HepG2 (cell line): ENCODE measurements around the gene PUS3. TPM values are rescaled to one million over a fixed set of nuclear protein-coding genes. Genes with fewer than 3 reads are reported as not detected.

Experiments
- ATAC-seq: fragments of 200-7000 bp; cut with Tn5 transposase; 3 replicates; pipeline ENCODE4 v1.9.1; 2020; ENCODE audit warnings: mild to moderate bottlenecking, moderate library complexity
- BruUV-seq: library from RNA; stranded (reverse); fragments of 400-500 nt; replicated peaks from 2 replicates; lab custom pipeline; 2021; lab: Mats Ljungman, UMichigan
- CTCF ChIA-PET: fragments of 300-600 bp; formaldehyde crosslinking; extraction: SDS; loops from one replicate; lab custom pipeline; 2021; ENCODE audit warnings: low total read pairs, inconsistent platforms, low intra/inter-chr PET ratio; lab: Yijun Ruan, JAX
- POLR2A ChIA-PET: fragments of 350-600 bp; sonication (Branson Sonifier 250); formaldehyde crosslinking; loops from one replicate; lab custom pipeline; 2020; ENCODE audit warnings: antibody characterized with exemption, inconsistent platforms; lab: Yijun Ruan, JAX
- DNase-seq: peaks from one replicate; pipeline ENCODE4 v3.0.0-alpha.2; 2015; ENCODE audit warnings: low spot score
- FAIRE-seq: peaks from 3 replicates; lab custom pipeline; 2011; peaks lifted over from hg19 to GRCh38; lab: Jason Lieb, UNC
- H2AFZ ChIP-seq: one replicate; pipeline ENCODE4 v1.6.1; 2011; ENCODE audit warnings: low read length, inconsistent platforms
- H3K27ac ChIP-seq: fragments of 300-600 bp; 3 replicates; pipeline ENCODE4 v1.8.0; 2011; ENCODE audit warnings: mixed run types, mild to moderate bottlenecking, mixed read lengths, low read length, inconsistent platforms; ENCODE audit not compliant: insufficient read depth; ENCODE audit errors: extremely low read length
- H3K27me3 ChIP-seq, 2 experiments: fragments of 200-600 bp in 1 of 2; 2 replicates in 1 of 2; 3 replicates in 1 of 2; pipeline versions ENCODE4 v1.6.0 to v1.8.0; 2011; ENCODE audit warnings: low read length in 2 of 2, mild to moderate bottlenecking in 2 of 2, moderate library complexity in 2 of 2, inconsistent platforms in 1 of 2; ENCODE audit not compliant: insufficient read depth in 2 of 2, control insufficient read depth in 1 of 2
- H3K36me3 ChIP-seq, 2 experiments: fragments of 200-600 bp in 1 of 2; replicated peaks in 1 of 2; 2 replicates in 1 of 2; 3 replicates in 1 of 2; pipeline versions ENCODE4 v1.5.1 to v1.8.0; 2011; ENCODE audit warnings: low read length in 2 of 2, inconsistent platforms in 1 of 2; ENCODE audit not compliant: insufficient read depth in 2 of 2, control insufficient read depth in 1 of 2
- H3K4me1 ChIP-seq: 2 replicates; pipeline ENCODE4 v1.5.1; 2012; ENCODE audit warnings: low read length, inconsistent platforms; ENCODE audit not compliant: insufficient read depth
- H3K4me2 ChIP-seq: 2 replicates; pipeline ENCODE4 v1.6.0; 2011; ENCODE audit warnings: low read depth, low read length, inconsistent platforms
- H3K4me3 ChIP-seq, 3 experiments: fragments of 200-600 bp in 1 of 3; sonication (generic), shearing (Covaris generic) in 1 of 3; replicated peaks in 1 of 3; 2 replicates each; pipeline ENCODE4 v1.5.1; 2011 to 2016; ENCODE audit warnings: low read length in 3 of 3, inconsistent platforms in 2 of 3, low read depth in 2 of 3, mild to moderate bottlenecking in 2 of 3, control low read depth in 1 of 3, mixed read lengths in 1 of 3; ENCODE audit not compliant: insufficient read depth in 1 of 3
- H3K79me2 ChIP-seq: one replicate; pipeline ENCODE4 v1.6.1; 2011; ENCODE audit warnings: low read length, inconsistent platforms; ENCODE audit not compliant: insufficient read depth
- H3K9ac ChIP-seq: 2 replicates; pipeline ENCODE4 v1.6.0; 2011; ENCODE audit warnings: mild to moderate bottlenecking, low read depth, low read length, inconsistent platforms; ENCODE audit not compliant: insufficient read depth
- H3K9me3 ChIP-seq: 2 replicates; pipeline ENCODE4 v1.5.1; 2012; ENCODE audit warnings: mild to moderate bottlenecking, low read length
- H4K20me1 ChIP-seq: 2 replicates; pipeline ENCODE4 v1.6.0; 2011; ENCODE audit warnings: inconsistent platforms, mild to moderate bottlenecking, low read length, moderate library complexity; ENCODE audit not compliant: insufficient read depth
- ATF4 ChIP-seq, 2 experiments: fragments of 450-650 bp in 1 of 2; sonication (generic) in 1 of 2; formaldehyde crosslinking; IDR thresholded peaks; 2 replicates each; pipeline versions ENCODE4 v1.5.0 to v1.8.0; 2020 to 2022; ENCODE audit warnings: mild to moderate bottlenecking in 1 of 2, missing genetic modification reagents in 1 of 2
- CREB1 ChIP-seq, 2 experiments: fragments of 450-650 bp in 1 of 2; IDR thresholded peaks; 2 replicates each; pipeline ENCODE4 v1.6.1; 2016 to 2017; ENCODE audit warnings: control low read depth in 1 of 2, mild to moderate bottlenecking in 1 of 2, missing compliant biosample characterization in 1 of 2, missing genetic modification characterization in 1 of 2
- MAFF ChIP-seq: IDR thresholded peaks from 2 replicates; pipeline ENCODE4 v1.6.1; 2011; ENCODE audit warnings: low read depth, low read length, improper control_type of control experiment
- THAP8 ChIP-seq: sonication (generic); formaldehyde crosslinking; IDR thresholded peaks from 2 replicates; pipeline ENCODE4 v1.5.1; 2020; ENCODE audit warnings: missing genetic modification reagents, mild to moderate bottlenecking, borderline replicate concordance
- TP53 ChIP-seq: sonication (generic); formaldehyde crosslinking; conservative IDR thresholded peaks from 2 replicates; pipeline ENCODE4 v1.4.0; 2020; ENCODE audit warnings: missing genetic modification reagents
- U2AF2 ChIP-seq: fragments of 200-400 bp; formaldehyde crosslinking; IDR thresholded peaks from 2 replicates; pipeline ENCODE4 v1.6.1; 2017; ENCODE audit warnings: low read depth, mild to moderate bottlenecking, low read length
- ZBTB39 ChIP-seq: sonication (generic); formaldehyde crosslinking; IDR thresholded peaks from 2 replicates; pipeline ENCODE4 v1.5.0; 2020; ENCODE audit warnings: missing genetic modification reagents
- ZNF34 ChIP-seq: sonication (generic); formaldehyde crosslinking; IDR thresholded peaks from 2 replicates; pipeline ENCODE4 v1.4.0; 2020; ENCODE audit warnings: mild to moderate bottlenecking, missing genetic modification reagents, borderline replicate concordance
- ZNF556 ChIP-seq: sonication (generic); formaldehyde crosslinking; IDR thresholded peaks from 2 replicates; pipeline ENCODE4 v1.4.0; 2020; ENCODE audit warnings: mild to moderate bottlenecking, missing genetic modification reagents, borderline replicate concordance
- ZNF841 ChIP-seq: sonication (generic); formaldehyde crosslinking; IDR thresholded peaks from 2 replicates; pipeline ENCODE4 v1.8.1; 2023; ENCODE audit warnings: missing genetic modification reagents, borderline replicate concordance
- in situ Hi-C: cut with HindIII; loops from 2 replicates; pipeline ENCODE4 v1.10.0; 2017; ENCODE audit warnings: low pct_unique_long_range_greater_than_20kb; ENCODE audit not compliant: extremely low pct_ligation_motif_present
- intact Hi-C: fragments of 100-400 bp; cut with micrococcal nuclease; formaldehyde crosslinking; loops from one replicate; pipeline ENCODE4 v1.10.0; 2022; ENCODE audit not compliant: unreplicated experiment
- polyA plus RNA-seq, 8 experiments: library from polyadenylated mRNA; depleted of rRNA in 3 of 8; stranded (reverse) in 7 of 8; unstranded in 1 of 8; fragments of >200 nt; fragmentation: Illumina TruSeq in 4 of 8; extraction: Trizol in 4 of 8; gene quantifications; 2 replicates each; pipeline versions ENCODE4 v1.2.1 to v1.2.3, GENCODE V29; 2011 to 2016; ENCODE audit warnings: low read depth in 4 of 8, missing spikeins in 1 of 8, mixed read lengths in 1 of 8; ENCODE audit not compliant: insufficient read depth in 1 of 8
- total RNA-seq, 5 experiments: library from RNA; depleted of rRNA; stranded (reverse); fragments of >200 nt; fragmentation: Illumina TruSeq; extraction: Trizol; gene quantifications; 2 replicates each; pipeline ENCODE4 v1.2.3, GENCODE V29; 2016; ENCODE audit warnings: low read depth in 1 of 5
- TF ChIP-seq, protein P1 (sequence below): sonication (generic); formaldehyde crosslinking; IDR thresholded peaks from 2 replicates; pipeline ENCODE4 v1.5.0; 2020; ENCODE audit warnings: mild to moderate bottlenecking, missing genetic modification reagents

Gene PUS3
- total and polyA plus RNA-seq, 2 of the 13 experiments (the other 11 are each of a cell fraction or from before 2014, with no cell fraction given), result 6.0 to 18.2 TPM

DNA sequence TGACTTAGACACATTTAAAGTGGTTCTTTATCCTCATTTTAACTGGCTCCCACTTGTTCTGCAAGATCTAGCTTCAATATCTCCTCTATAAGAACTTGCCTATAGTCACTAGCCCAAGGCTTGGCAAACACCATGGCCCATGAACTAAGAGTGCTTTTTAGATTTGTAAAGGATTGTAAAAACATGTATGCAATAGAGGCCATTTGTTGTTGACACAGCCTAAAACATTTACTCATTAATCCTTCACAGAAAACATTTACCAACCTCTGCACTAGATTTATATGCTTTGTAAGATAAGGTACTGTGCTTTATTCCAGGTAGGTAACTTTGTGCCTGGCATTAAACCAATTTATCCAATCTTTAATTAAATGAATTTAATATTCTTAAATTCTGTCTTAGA lies 10.0 kb downstream of the PUS3 start:
- BruUV-seq, result no TSS peak
- peaks cover 0 to 17% of the 10 kb centered on the region in 2 experiments; a peak in 2 of 5 replicates for H3K36me3 ChIP-seq
- no peaks in the 10 kb centered on the region for H4K20me1 ChIP-seq
- DNase-seq, result no peak
- H3K4me1 ChIP-seq, result peaks cover 20% of the 10 kb centered on the region
- H3K27ac ChIP-seq, result no peak overlapping the region
- no peaks in the 10 kb centered on the region for H3K9me3 ChIP-seq
- ATAC-seq, result no peak
- no peak overlapping the region for H3K9ac ChIP-seq
- no peak for FAIRE-seq
- H2AFZ ChIP-seq, result no peak overlapping the region
- H3K27me3 ChIP-seq, result no peaks in the 10 kb centered on the region
- no peak overlapping the region for H3K4me2 ChIP-seq
- H3K79me2 ChIP-seq, result no peaks in the 10 kb centered on the region
- POLR2A ChIA-PET, result interaction anchor here (1.2 kb wide), 1 partner anchor 10 kb away, joined by 3 read pairs; the partner anchor contains the start of gene PUS3
- in situ Hi-C loops (no loop called here), intact Hi-C loops (no loop called here)
- CTCF ChIA-PET, result no interaction called here
- no peak overlapping the region for H3K4me3 ChIP-seq
- TF ChIP-seq ATF4 (CRISPR knock-in tag; IDR thresholded peaks at IDR 0.05) (no peak), TP53 (no peak), ZNF556 (CRISPR knock-in tag) (no peak), ZBTB39 (CRISPR knock-in tag) (no peak), U2AF2 (no peak), ZNF841 (CRISPR knock-in tag) (no peak), THAP8 (CRISPR knock-in tag) (no peak), MAFF (no peak), CREB1 (IDR thresholded peaks at IDR 0.05) (no peak), CREB1 (CRISPR knock-in tag; IDR thresholded peaks at IDR 0.05) (no peak), ZNF34 (CRISPR knock-in tag) (no peak)
- TF ChIP-seq, protein P1, sequence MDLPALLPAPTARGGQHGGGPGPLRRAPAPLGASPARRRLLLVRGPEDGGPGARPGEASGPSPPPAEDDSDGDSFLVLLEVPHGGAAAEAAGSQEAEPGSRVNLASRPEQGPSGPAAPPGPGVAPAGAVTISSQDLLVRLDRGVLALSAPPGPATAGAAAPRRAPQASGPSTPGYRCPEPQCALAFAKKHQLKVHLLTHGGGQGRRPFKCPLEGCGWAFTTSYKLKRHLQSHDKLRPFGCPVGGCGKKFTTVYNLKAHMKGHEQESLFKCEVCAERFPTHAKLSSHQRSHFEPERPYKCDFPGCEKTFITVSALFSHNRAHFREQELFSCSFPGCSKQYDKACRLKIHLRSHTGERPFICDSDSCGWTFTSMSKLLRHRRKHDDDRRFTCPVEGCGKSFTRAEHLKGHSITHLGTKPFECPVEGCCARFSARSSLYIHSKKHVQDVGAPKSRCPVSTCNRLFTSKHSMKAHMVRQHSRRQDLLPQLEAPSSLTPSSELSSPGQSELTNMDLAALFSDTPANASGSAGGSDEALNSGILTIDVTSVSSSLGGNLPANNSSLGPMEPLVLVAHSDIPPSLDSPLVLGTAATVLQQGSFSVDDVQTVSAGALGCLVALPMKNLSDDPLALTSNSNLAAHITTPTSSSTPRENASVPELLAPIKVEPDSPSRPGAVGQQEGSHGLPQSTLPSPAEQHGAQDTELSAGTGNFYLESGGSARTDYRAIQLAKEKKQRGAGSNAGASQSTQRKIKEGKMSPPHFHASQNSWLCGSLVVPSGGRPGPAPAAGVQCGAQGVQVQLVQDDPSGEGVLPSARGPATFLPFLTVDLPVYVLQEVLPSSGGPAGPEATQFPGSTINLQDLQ (CRISPR knock-in tag), result no peak
